GM12872 (cell line): Measurements from ENCODE around the gene MAP2K5.

ENCODE experiments used
- CTCF ChIP-seq: IDR thresholded peaks from 3 replicates; pipeline ENCODE4 v1.5.1; 2011; ENCODE audit warnings: low read depth, mild to moderate bottlenecking, low read length, moderate library complexity; ENCODE audit not compliant: insufficient read depth

Gene MAP2K5

GRCh38 chr15:67554580-67554979, 12.1 kb downstream of the MAP2K5 start:
- no peak for TF ChIP-seq CTCF

DNA sequence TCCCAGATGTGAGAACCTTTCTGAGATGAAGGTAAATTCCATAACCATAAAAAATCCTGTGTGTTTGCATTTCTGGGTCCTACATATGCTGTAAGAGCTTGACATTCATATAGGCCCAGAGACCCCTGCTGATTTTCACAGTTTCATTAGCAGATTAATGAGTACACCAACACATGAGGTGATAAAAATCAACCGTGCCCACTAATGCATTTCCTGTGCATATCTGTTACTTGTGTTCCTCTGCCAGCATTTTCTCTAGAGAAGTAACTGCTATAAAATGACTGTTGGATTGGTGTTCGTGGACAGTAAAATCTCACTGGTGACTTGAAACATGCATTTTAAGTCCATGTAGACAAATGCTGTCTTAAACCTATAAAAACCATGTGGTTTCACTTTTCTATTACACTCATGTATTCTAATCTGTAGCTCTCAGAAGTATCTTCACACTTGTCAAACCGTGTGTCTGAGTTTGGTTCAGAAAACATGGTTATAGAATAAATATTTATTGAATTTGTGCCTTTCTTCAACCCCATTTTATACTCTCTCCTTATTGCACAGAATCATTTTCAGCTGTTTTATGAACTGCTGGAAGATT, 14.6 kb downstream of the MAP2K5 start:
- TF ChIP-seq CTCF = no peak

GRCh38 chr15:67558502-67558901, 16.0 kb downstream of the MAP2K5 start:
- no peak for TF ChIP-seq CTCF

DNA sequence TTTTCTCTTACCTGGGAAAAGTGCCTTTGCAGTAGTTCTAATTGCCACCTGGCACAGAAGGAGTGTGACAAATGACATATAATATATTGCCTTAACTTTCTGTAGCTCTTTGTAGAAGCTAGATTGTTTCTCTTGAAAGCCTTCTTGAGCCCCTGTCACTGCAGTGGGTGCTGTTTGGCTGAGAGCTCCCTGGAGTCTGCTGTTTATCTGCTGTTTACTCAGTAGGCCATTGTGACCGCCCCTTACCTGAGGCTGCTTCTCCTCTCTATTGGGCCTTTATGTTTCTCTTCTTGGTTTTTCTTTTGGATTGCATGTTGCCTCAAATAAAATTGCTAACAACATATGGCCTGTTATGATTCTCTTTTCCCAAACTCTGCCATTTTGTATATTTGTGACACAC, 16.7 kb downstream of the MAP2K5 start:
- no peak for TF ChIP-seq CTCF

DNA sequence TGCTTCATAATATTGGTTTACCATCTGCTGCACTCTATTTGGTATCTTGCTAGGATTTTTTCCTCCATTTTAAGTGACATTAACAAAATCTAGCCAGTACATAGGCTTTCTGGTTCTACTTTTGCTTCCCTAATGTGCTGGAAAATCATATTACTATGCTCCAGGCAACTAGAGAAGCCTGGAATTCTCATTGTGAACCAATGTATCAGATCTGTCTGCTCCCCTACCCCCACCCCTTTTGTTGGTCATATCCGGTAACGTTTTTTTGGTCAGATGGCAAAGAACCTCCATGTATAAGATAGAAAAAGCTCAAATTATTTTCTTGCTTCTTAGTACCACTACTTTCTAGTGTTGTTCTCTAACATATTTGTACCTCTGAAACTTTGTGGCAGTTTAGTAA, 17.1 kb downstream of the MAP2K5 start:
- no peak for TF ChIP-seq CTCF

- TF ChIP-seq CTCF = no peak
These were observed 17.8 kb downstream of the MAP2K5 start for GRCh38 chr15:67560320-67560719.

DNA sequence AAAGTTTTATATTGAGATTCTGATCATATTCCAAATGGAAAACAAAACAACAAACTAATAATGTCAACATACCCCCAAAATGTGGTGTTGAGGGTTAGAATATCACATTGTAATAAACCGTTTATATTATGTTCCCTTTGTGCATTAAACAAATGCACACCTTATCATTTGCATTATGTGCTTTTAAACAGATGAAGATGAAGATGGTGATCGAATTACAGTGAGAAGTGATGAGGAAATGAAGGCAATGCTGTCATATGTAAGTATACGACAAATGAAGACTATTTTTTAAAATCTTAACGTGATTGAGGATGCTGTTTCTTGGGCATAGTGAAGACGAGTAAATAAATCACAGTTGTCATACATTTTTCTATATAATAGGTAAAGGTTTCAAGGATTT, 20.6 kb downstream of the MAP2K5 start:
- no peak for TF ChIP-seq CTCF
